ELF-1 (cell line): ENCODE measurements around the gene SKAP1.

Experiments used
- DNase-seq: peaks from one replicate; pipeline ENCODE4 v3.0.0-alpha.2; 2016; ENCODE audit warnings: low read depth, low spot score

The SKAP1 gene

GRCh38 chr17:48113201-48113676 lies 316.8 kb downstream of the SKAP1 start:
- no peak for DNase-seq

- DNase-seq: no peak
These were observed 318.1 kb downstream of the SKAP1 start for GRCh38 chr17:48111937-48112241.

GRCh38 chr17:48110761-48111160 lies 319.3 kb downstream of the SKAP1 start:
- DNase-seq: no peak

- peak; percentile 94 for DNase-seq
These were observed 322.6 kb downstream of the SKAP1 start, which contains the start of gene SNX11 for GRCh38 chr17:48107137-48108055. TSS of gene SNX11 (plus strand) at chr17:48107766. CDS start at chr17:48112044, 4,278 bp downstream.

- DNase-seq: no peak
These were observed 323.2 kb downstream of the SKAP1 start for GRCh38 chr17:48106802-48107136.

DNA sequence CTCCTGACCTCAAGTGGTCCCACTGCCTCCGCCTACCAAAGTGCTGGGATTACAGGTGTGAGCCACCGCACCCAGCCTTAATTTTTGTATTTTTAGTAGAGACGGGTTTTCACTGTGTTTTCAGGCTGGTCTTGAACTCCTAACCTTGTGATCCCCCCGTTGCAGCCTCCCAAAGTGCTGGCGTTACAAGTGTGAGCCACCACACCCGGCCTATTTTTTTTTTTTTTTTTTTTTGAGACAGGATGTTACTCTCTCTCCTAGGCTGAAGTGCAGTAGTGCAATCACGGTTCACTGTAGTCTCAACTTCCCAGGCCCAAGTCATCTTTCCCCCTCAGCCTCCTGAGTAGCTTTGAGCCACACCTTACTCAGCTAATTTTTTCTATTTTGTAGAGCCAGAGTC lies 325.6 kb downstream of the SKAP1 start:
- no peak for DNase-seq

DNA sequence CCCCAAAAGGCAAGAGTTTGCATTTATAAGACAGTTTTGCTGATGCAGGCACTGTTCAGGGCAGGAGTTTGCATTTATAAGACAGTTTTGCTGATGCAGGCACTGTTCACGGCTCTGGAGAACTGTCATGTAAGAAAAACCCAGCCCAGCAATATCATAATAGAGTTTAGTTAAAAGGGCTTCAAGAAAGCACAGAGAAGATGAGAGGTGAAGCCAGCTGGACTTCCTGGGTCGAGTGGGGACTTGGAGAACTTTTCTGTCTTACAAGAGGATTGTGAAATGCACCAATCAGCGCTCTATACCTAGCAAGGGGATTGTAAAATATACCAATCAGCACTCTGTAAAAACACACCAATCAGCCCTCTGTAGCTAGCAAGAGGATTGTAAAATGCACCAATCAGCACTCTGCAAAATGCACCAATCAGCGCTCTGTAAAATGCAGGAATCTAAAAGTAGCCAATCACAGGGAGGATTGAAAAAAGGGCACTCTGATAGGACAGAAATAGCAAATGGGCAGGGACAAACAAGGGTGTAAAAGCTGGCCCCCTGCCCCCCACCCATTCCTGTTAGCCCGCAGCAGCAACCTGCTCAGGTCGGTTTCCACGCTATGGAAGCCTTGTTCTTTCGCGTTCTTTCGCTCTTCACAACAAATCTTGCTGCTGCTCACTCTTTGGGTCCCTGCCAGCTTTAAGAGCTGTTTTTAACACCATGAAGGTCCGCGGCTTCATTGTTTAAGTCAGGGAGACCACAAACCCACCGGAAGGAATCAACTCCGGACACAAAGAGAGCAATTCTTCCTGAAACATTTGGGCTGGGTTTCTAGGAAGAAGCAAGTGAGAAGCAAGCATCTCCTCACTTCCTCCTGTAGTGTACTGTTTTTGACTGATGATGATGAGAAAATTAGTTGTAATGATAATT lies 327.0 kb downstream of the SKAP1 start:
- no peak for DNase-seq

DNA sequence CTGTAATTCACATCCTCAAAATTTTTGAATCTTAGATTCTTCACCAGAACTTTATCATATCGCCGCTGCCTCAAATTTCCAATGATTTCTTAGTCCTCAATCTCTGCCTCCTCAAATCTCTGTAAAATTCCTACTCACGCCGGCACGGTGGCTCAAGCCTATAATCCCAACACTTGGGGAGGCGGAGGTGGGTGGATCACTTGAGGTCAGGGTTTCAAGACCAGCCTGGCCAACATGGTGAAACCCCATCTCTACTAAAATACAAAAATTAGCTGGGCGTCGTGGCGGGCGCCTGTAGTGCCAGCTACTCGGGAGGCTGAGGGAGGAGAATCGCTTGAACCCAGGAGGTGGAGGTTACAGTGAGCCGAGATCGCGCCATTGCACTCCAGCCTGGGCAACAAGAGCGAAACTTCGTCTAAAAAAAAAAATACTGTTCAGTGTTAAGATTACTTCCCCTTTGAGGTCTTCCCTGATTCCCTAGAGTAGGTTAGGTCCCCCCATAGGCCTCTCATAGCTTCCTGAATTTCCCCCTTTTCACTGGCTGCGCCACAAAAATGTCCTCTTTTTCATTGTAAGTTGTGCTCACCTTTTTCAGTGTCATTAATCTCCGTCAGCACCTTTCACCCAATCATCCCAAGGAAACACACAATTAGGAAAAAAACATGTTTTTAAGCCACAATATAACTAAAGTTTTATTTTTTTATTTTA lies 327.8 kb downstream of the SKAP1 start:
- no peak for DNase-seq

DNA sequence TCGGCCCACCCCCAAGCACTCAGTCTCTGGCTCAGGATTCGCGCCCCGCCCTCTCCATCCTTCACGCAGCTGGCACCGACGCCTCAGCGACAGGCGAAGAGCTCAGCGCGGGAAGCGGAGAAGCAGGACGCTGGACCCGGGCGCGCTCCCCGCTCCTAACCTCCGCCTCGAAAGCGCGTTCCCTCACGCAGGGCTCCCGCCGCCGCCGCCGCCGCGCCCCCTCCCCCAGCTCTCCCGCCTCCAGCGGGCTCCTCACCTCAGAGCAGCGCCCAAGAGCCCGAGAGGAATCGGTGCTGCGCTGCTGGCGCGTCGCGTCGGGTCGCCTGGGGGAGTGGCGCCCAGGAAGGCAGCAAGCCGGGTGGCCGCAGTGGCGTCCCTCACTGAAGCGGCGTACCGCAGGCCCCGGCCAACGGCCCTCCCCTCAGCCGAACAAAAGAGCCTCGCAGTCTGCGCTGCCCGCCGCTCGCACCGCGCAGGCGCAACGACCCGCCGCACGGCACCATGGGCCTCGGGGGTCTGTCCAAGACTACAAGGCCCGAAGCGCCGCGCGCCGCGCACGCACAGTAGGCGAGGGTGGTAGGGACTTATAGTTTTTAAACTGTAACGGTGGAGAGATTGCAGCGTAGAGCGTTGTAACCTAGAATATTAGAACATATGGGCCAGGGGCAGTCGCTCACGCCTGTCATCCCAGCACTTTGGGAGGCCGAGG lies 328.8 kb downstream of the SKAP1 start, which contains the start of gene CBX1:
CBX1 (minus strand) TSS at position 467 of the 709 bp plus-strand sequence. CDS start 24,474 bp downstream, outside the sequence.
- peak; percentile 97 for DNase-seq

DNA sequence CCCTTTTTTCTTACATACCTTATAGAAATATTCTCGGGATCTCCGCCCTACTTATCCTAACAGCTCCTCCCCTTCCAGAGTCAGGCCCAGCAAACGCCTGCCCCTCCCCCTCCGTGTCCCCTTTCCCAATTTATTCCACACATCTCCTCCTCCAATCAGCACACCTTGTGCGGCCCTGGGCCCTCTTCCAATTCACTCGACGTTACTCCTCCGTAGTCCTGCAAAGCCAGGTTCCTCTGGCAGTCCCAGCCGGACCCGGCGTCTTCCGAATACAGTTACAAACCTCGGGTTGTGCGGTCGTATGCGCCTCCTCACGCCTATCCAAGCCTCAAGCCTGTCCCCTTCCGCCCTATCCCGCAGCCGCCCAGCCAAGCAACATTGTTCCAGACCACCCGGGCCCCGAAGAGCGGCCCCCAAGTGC lies 329.4 kb downstream of the SKAP1 start:
- peak; percentile 92 for DNase-seq

- no peak for DNase-seq
These were observed 329.9 kb downstream of the SKAP1 start for GRCh38 chr17:48100160-48100559.

- no peak for DNase-seq
These were observed 334.4 kb downstream of the SKAP1 start for GRCh38 chr17:48095611-48096010.

DNA sequence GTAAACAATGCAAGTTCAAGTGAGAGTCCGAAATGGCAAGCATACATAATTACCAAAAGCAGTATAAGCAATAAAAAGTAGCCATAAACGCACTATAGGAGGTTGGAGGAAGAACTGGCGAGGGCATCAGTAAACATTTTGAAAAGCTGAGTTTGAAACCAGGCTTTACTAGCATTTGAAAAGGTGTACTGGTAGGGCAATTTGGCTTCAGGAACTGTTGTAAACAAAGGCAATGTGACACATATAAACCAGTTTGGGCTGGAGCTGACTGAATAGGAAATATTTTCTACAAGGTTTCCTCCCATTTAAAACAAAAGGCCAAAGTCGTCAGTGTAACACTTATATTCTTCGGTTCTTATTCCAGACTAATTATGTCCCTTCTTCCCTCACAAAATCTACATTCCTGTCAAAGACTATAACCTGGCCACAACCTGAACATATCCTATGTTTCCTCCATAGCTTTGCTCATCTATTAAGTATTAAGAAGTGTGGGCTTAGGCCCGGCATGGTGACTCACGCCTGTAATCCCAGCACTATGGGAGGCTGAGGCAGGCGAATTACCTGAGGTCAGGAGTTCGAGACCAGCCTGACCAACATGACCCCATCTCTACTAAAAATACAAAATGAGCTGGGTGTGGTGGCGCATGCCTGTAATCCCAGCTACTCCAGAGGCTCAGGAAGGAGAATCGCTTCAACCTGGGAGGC lies 336.5 kb downstream of the SKAP1 start:
- no peak for DNase-seq

- DNase-seq: no peak
These were observed 345.1 kb downstream of the SKAP1 start for GRCh38 chr17:48084932-48085331.
